HG02938 (cell line): ENCODE measurements around the gene LRMDA.
"Not testable (repeated sequence)": the region's sequence is repeated elsewhere in the genome, so short reads cannot be mapped to it uniquely, and the experiment has no call there.

Experiments used
- ATAC-seq: cut with Tn5 transposase; IDR thresholded peaks from one replicate; pipeline ENCODE4 v1.9.1; 2021; ENCODE audit warnings: mild to moderate bottlenecking, moderate library complexity; ENCODE audit not compliant: unreplicated experiment

Gene LRMDA

GRCh38 chr10:76052682-76053503 is 621.5 kb downstream of the LRMDA start:
- ATAC-seq, result no peak

GRCh38 chr10:76055466-76055865 is 624.0 kb downstream of the LRMDA start:
- no peak for ATAC-seq

GRCh38 chr10:76055963-76056362 is 624.5 kb downstream of the LRMDA start:
- ATAC-seq, result no peak

GRCh38 chr10:76060993-76061392 is 629.6 kb downstream of the LRMDA start:
- not testable (repeated sequence) for ATAC-seq

- ATAC-seq, result no peak
These were observed 635.0 kb downstream of the LRMDA start for GRCh38 chr10:76066457-76066856.

GRCh38 chr10:76067447-76067846 is 636.0 kb downstream of the LRMDA start:
- no peak for ATAC-seq

- no peak for ATAC-seq
These were observed 637.4 kb downstream of the LRMDA start for GRCh38 chr10:76068856-76069255.

GRCh38 chr10:76070916-76071315 is 639.5 kb downstream of the LRMDA start:
- ATAC-seq, result no peak

- no peak for ATAC-seq
These were observed 640.4 kb downstream of the LRMDA start for GRCh38 chr10:76071653-76072365.

GRCh38 chr10:76072384-76072783 is 641.0 kb downstream of the LRMDA start:
- ATAC-seq, result no peak

GRCh38 chr10:76073524-76073923 is 642.1 kb downstream of the LRMDA start:
- ATAC-seq, result no peak

GRCh38 chr10:76074659-76075058 is 643.2 kb downstream of the LRMDA start:
- no peak for ATAC-seq

GRCh38 chr10:76080451-76080850 is 649.0 kb downstream of the LRMDA start:
- ATAC-seq, result no peak

- no peak for ATAC-seq
These were observed 649.6 kb downstream of the LRMDA start for GRCh38 chr10:76080991-76081390.

GRCh38 chr10:76082232-76082631 is 650.8 kb downstream of the LRMDA start:
- ATAC-seq, result no peak

- ATAC-seq, result no peak
These were observed 651.5 kb downstream of the LRMDA start for GRCh38 chr10:76082956-76083355.

- no peak for ATAC-seq
These were observed 653.8 kb downstream of the LRMDA start for GRCh38 chr10:76085002-76085816.

- ATAC-seq, result no peak
These were observed 654.4 kb downstream of the LRMDA start for GRCh38 chr10:76085817-76086167.

- ATAC-seq, result no peak
These were observed 654.8 kb downstream of the LRMDA start for GRCh38 chr10:76086170-76086760.

GRCh38 chr10:76086761-76087639 is 655.6 kb downstream of the LRMDA start:
- no peak for ATAC-seq
